Measurements from ENCODE around the gene NFKB2.

NFKB2 gene

DNA sequence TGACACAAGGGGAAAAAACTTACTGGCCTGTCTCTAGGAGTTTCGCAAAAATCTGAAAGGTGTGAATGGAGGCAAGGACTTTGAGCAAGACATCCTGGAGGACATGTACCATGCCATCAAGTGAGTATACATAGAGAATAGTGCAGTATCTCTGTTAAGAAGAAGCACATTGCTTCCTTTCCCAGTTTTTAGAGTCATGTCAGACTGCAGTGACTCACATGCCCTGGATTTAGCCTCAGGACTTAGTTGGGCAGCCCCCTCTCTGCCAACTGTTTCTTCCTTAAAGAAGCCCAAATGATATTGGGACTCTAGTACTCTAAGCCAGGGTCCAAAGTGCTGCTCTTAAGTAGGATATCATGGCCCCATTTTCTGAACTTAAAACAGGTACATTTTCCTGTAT, 28.1 kb upstream of the NFKB2 start:
- Histone ChIP-seq H3K4me3 (ENCODE audit: low read depth, low read length) (no peak overlapping the region), H3K9me3 (no peaks in the 10 kb centered on the region), H3K27me3 (no peaks in the 10 kb centered on the region), H3K4me1 (no peaks in the 10 kb centered on the region), H3K36me3 (peaks cover 69% of the 10 kb centered on the region)
- DNase-seq = no peak
- TF ChIP-seq, protein P1, sequence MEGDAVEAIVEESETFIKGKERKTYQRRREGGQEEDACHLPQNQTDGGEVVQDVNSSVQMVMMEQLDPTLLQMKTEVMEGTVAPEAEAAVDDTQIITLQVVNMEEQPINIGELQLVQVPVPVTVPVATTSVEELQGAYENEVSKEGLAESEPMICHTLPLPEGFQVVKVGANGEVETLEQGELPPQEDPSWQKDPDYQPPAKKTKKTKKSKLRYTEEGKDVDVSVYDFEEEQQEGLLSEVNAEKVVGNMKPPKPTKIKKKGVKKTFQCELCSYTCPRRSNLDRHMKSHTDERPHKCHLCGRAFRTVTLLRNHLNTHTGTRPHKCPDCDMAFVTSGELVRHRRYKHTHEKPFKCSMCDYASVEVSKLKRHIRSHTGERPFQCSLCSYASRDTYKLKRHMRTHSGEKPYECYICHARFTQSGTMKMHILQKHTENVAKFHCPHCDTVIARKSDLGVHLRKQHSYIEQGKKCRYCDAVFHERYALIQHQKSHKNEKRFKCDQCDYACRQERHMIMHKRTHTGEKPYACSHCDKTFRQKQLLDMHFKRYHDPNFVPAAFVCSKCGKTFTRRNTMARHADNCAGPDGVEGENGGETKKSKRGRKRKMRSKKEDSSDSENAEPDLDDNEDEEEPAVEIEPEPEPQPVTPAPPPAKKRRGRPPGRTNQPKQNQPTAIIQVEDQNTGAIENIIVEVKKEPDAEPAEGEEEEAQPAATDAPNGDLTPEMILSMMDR (IDR thresholded peaks at IDR 0.05; ENCODE audit: low read depth, low read length) = no peak

DNA sequence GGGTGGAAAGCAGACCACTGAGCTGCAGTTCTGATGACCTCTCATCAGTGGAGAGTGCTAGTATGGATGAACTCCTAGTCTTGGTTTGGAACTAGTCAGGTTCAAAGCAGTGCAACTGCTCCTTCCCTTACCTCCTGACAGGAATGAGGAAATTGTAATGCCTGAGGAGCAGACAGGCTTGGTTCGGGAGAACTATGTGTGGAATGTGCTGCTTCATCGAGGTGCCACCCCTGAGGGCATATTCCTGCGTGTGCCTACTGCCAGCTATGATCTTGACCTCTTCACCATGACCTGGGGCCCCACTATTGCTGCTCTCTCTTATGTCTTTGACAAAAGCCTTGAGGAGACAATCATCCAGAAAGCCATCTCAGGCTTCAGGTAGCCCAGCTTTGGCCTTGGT, 27.4 kb upstream of the NFKB2 start:
- DNase-seq = no peak
- Histone ChIP-seq H3K4me3 (ENCODE audit: low read depth, low read length) (no peak overlapping the region), H3K9me3 (no peaks in the 10 kb centered on the region), H3K27me3 (no peaks in the 10 kb centered on the region), H3K4me1 (no peaks in the 10 kb centered on the region), H3K36me3 (peaks cover 70% of the 10 kb centered on the region)
- TF ChIP-seq, protein P1 (IDR thresholded peaks at IDR 0.05; ENCODE audit: low read depth, low read length) = no peak

DNA sequence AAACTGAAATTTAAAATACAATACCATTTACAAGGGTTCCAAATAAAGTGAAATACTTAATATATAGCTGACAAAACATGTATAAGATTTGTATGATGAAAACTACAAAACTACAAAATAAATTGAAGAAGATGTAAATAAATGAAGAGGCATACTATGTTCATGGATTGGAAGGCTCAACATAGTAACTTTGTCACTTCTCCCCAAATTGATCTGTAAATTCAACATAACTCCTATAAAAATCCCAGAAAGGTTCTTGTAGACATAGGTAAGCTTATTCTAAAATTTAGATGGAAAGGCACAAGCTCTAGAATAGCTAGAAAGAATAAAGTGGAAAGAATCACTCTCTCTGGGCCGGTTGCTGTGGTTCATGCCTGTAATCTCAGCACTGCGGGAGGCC, 24.2 kb upstream of the NFKB2 start:
- TF ChIP-seq, protein P1 (IDR thresholded peaks at IDR 0.05; ENCODE audit: low read depth, low read length) = no peak
- H3K36me3 ChIP-seq = peaks cover 66% of the 10 kb centered on the region
- H3K27me3 ChIP-seq = no peaks in the 10 kb centered on the region
- no peaks in the 10 kb centered on the region for H3K4me1 ChIP-seq
- DNase-seq = no peak
- H3K4me3 ChIP-seq (ENCODE audit: low read depth, low read length) = no peak overlapping the region
- H3K9me3 ChIP-seq = no peaks in the 10 kb centered on the region

DNA sequence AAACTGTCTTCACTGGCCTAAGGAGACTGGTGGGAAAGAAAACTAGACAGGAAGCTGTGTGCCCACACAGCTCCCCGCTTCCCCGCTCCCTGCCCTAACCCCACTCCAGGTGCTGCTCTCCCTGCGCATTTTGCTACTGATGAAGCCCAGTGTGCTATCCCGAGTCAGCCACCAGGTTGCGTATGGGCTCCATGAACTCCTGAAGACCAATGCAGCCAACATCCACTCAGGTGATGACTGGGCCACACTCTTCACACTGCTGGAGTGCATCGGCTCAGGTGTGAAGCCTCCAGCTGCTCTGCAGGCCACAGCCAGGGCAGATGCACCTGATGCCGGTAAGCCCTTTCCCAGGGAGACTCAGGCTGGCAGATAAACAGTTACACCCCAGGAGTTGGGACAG, 20.3 kb upstream of the NFKB2 start:
- H3K9me3 ChIP-seq = no peaks in the 10 kb centered on the region
- no peak overlapping the region for H3K4me3 ChIP-seq (ENCODE audit: low read depth, low read length)
- no peaks in the 10 kb centered on the region for H3K27me3 ChIP-seq
- TF ChIP-seq, protein P1 (IDR thresholded peaks at IDR 0.05; ENCODE audit: low read depth, low read length) = peak; percentile 24; the same call in 1 of the 2 replicates
- no peak for DNase-seq
- no peaks in the 10 kb centered on the region for H3K4me1 ChIP-seq
- peaks cover 45% of the 10 kb centered on the region for H3K36me3 ChIP-seq

DNA sequence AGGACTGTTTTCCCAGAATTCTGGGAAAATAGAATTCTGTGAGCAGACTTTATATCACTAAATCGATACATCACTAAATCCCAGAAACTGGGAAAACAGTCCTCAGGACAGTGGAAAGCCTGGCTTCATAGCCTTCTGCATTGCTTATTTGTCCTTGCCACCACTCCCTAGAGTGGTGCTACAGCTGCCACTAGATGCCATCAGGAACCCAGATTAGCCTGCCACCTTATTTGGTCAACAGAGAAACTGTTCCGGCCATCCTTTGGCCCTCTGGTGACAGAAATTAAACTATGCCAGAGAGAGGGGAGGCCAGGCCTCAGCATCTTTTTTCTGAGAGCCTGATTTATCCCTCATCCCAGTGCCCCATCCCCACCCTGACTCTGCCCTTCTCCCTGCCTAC, 19.6 kb upstream of the NFKB2 start:
- H3K36me3 ChIP-seq = peaks cover 42% of the 10 kb centered on the region
- no peak for DNase-seq

DNA sequence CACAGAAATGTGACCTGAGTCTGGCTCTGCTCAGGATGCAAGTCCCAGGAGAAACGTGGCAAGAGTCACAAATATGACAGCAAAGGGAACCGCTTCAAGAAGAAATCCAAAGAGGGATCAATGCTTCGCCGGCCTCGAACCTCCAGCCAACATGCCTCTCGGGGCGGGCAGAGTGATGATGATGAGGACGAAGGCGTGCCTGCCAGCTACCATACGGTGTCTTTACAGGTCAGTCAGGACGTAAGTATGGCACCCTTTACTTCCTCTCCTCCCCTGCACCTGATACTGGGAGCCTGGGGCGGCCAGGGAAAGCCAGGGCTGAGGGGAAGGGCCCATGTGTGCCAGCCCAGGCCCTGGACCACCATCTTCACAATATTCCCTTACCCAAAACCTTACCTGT, 18.6 kb upstream of the NFKB2 start:
- H3K4me3 ChIP-seq (ENCODE audit: low read depth, low read length) = no peak overlapping the region
- peaks cover 33% of the 10 kb centered on the region for H3K36me3 ChIP-seq

More for the DNA sequence above, 19.6 kb upstream of the NFKB2 start:
- Histone ChIP-seq H3K4me3 (ENCODE audit: low read depth, low read length) (no peak overlapping the region), H3K4me1 (no peaks in the 10 kb centered on the region), H3K27me3 (no peaks in the 10 kb centered on the region), H3K9me3 (no peaks in the 10 kb centered on the region)
- TF ChIP-seq, protein P1 (IDR thresholded peaks at IDR 0.05; ENCODE audit: low read depth, low read length) = no peak

More for the DNA sequence above, 18.6 kb upstream of the NFKB2 start:
- Histone ChIP-seq H3K4me1 (no peaks in the 10 kb centered on the region), H3K9me3 (no peaks in the 10 kb centered on the region), H3K27me3 (no peaks in the 10 kb centered on the region)
- TF ChIP-seq, protein P1 (IDR thresholded peaks at IDR 0.05; ENCODE audit: low read depth, low read length) = no peak
- no peak for DNase-seq
